CD4-positive, alpha-beta T cell treated with Interleukin-15 for 4 hours (primary cell): ENCODE results near the gene SERTAD1.
A peak's percentile ranks its signal among the peaks of the same experiment; 100 is the strongest.
"Not testable (repeated sequence)": the region's sequence is repeated elsewhere in the genome, so short reads cannot be mapped to it uniquely, and the experiment has no call there.

Experiments
- DNase-seq: peaks from one replicate; pipeline ENCODE4 v3.0.0-alpha.2; 2020; ENCODE audit warnings: low spot score

Gene SERTAD1

GRCh38 chr19:40425450-40426287 is at the start of gene SERTAD1:
TSS of gene SERTAD1 (minus strand) at chr19:40425992. CDS start at chr19:40423546, 2,446 bp downstream.
- peak; percentile 100 for DNase-seq

- DNase-seq = no peak
Measured at GRCh38 chr19:40474737-40475136, 48.9 kb upstream of the SERTAD1 start.

GRCh38 chr19:40472516-40472915 is 46.7 kb upstream of the SERTAD1 start:
- no peak for DNase-seq

GRCh38 chr19:40471111-40471510 is 45.3 kb upstream of the SERTAD1 start:
- DNase-seq = no peak

GRCh38 chr19:40469011-40469410 is 43.2 kb upstream of the SERTAD1 start:
- no peak for DNase-seq

GRCh38 chr19:40466985-40467734 is 41.4 kb upstream of the SERTAD1 start, which contains the start of gene SPTBN4:
TSS of gene SPTBN4 (plus strand) at chr19:40467001. CDS start at chr19:40472622, 5,621 bp downstream.
- no peak for DNase-seq

- peak; percentile 85 for DNase-seq
Measured at GRCh38 chr19:40466219-40466984, 40.6 kb upstream of the SERTAD1 start.

GRCh38 chr19:40465557-40466218 is 39.9 kb upstream of the SERTAD1 start, which contains the start of gene BLVRB:
TSS of gene BLVRB (minus strand) at chr19:40465745. CDS start at chr19:40465688, 57 bp downstream.
- peak; percentile 99 for DNase-seq

- peak; percentile 2 for DNase-seq
Measured at GRCh38 chr19:40465025-40465556, 39.3 kb upstream of the SERTAD1 start.

GRCh38 chr19:40464059-40465024 is 38.5 kb upstream of the SERTAD1 start:
- peak; percentile 74 for DNase-seq

- DNase-seq = not testable (repeated sequence)
Measured at GRCh38 chr19:40463587-40464037, 37.8 kb upstream of the SERTAD1 start.

GRCh38 chr19:40461669-40462221 is 36.0 kb upstream of the SERTAD1 start:
- no peak for DNase-seq

- DNase-seq = no peak
Measured at GRCh38 chr19:40460185-40460584, 34.4 kb upstream of the SERTAD1 start.

- no peak for DNase-seq
Measured at GRCh38 chr19:40458597-40458974, 32.8 kb upstream of the SERTAD1 start.

GRCh38 chr19:40457953-40458596 is 32.3 kb upstream of the SERTAD1 start:
- no peak for DNase-seq

GRCh38 chr19:40457048-40457447 is 31.3 kb upstream of the SERTAD1 start:
- DNase-seq = no peak

- not testable (repeated sequence) for DNase-seq
Measured at GRCh38 chr19:40453943-40454342, 28.2 kb upstream of the SERTAD1 start.

GRCh38 chr19:40453151-40453735 is 27.5 kb upstream of the SERTAD1 start:
- no peak for DNase-seq

GRCh38 chr19:40452016-40452415 is 26.2 kb upstream of the SERTAD1 start:
- no peak for DNase-seq
